Posterior vena cava (tissue), 2 donors: ENCODE results near the gene SRGAP2C. TPM values are rescaled to one million over a fixed set of nuclear protein-coding genes. Genes with fewer than 3 reads are reported as not detected.
"Not testable (repeated sequence)": the region's sequence is repeated elsewhere in the genome, so short reads cannot be mapped to it uniquely, and the experiment has no call there.

Source experiments
- DNase-seq: peaks from one replicate; pipeline ENCODE4 v3.0.0-alpha.2; 2020; ENCODE audit warnings: low spot score
- intact Hi-C, 2 donors: fragments of 100-400 bp; cut with DNase I; formaldehyde crosslinking; loops; one replicate each; pipeline versions ENCODE4 v1.14.1 to v1.14.2; 2022 to 2023
- total RNA-seq, 2 donors: library from RNA; stranded (reverse); fragmentation: NEBNext Ultra II Directional; extraction: Animal tissue kit (Norgen Biotek cat#: 25700); gene quantifications; one replicate each; pipeline ENCODE4 v1.2.1, GENCODE V29; 2021
- donor health status: DM: yes; HTN: yes; CAD: no.
- donor health status: DM: yes; HTN: yes; CAD: no.

Gene SRGAP2C
- total RNA-seq, 2 donors from 2014 or later = 28.3 to 29.3 TPM

- DNase-seq, intact Hi-C loops: not testable (repeated sequence)
Observed at GRCh38 chr1:121438862-121439261, 254.1 kb downstream of the SRGAP2C start.

- intact Hi-C loops = no loop called here
Observed at GRCh38 chr1:121440993-121441392, 256.2 kb downstream of the SRGAP2C start.

More at GRCh38 chr1:121440993-121441392, 256.2 kb downstream of the SRGAP2C start:
- no peak for DNase-seq

Other genes starting within 250 kb of the SRGAP2C start
- 1 to 10 TPM in 1 of 2 donors, under 1 TPM in 1; 0.57 to 1.1 TPM for gene FAM72B, start 635 bp upstream of the SRGAP2C start, total RNA-seq